Inflammatory macrophage treated with lipopolysaccharide for 1 hour (primary cell): Measurements from ENCODE around the gene RAX2.
"Not testable (repeated sequence)": the region's sequence is repeated elsewhere in the genome, so short reads cannot be mapped to it uniquely, and the experiment has no call there.

Experiments
- DNase-seq, 2 donors: peaks; one replicate each; pipeline ENCODE4 v3.0.0-alpha.2; 2020 to 2022

The RAX2 gene

GRCh38 chr19:3757705-3758104, 14.3 kb downstream of the RAX2 start:
- DNase-seq: not testable (repeated sequence)

GRCh38 chr19:3753631-3754410, 18.2 kb downstream of the RAX2 start:
- no peak for DNase-seq

- no peak for DNase-seq
Observed at GRCh38 chr19:3752492-3752891, 19.5 kb downstream of the RAX2 start.

- no peak for DNase-seq
Observed at GRCh38 chr19:3751236-3751635, 20.8 kb downstream of the RAX2 start.

- no peak for DNase-seq
Observed at GRCh38 chr19:3750211-3750610, 21.8 kb downstream of the RAX2 start.

GRCh38 chr19:3748965-3749364, 23.1 kb downstream of the RAX2 start:
- no peak for DNase-seq

- DNase-seq: no peak
Observed at GRCh38 chr19:3746371-3747056, 25.5 kb downstream of the RAX2 start.

- no peak for DNase-seq
Observed at GRCh38 chr19:3745363-3746045, 26.5 kb downstream of the RAX2 start.

- DNase-seq: peak in 1 of 2 donors; percentile 27
Observed at GRCh38 chr19:3743486-3743885, 28.5 kb downstream of the RAX2 start.

GRCh38 chr19:3740431-3740830, 31.6 kb downstream of the RAX2 start:
- no peak for DNase-seq

GRCh38 chr19:3738477-3739220, 33.4 kb downstream of the RAX2 start:
- DNase-seq: no peak

GRCh38 chr19:3737487-3738205, 34.4 kb downstream of the RAX2 start:
- DNase-seq: no peak

GRCh38 chr19:3736106-3736724, 35.8 kb downstream of the RAX2 start:
- no peak for DNase-seq

GRCh38 chr19:3734310-3734600, 37.8 kb downstream of the RAX2 start:
- DNase-seq: no peak

- no peak for DNase-seq
Observed at GRCh38 chr19:3733549-3734309, 38.3 kb downstream of the RAX2 start.

- no peak for DNase-seq
Observed at GRCh38 chr19:3732108-3732507, 39.9 kb downstream of the RAX2 start.

GRCh38 chr19:3730457-3730958, 41.5 kb downstream of the RAX2 start:
- no peak for DNase-seq

GRCh38 chr19:3725640-3726310, 46.3 kb downstream of the RAX2 start:
- no peak for DNase-seq

- no peak for DNase-seq
Observed at GRCh38 chr19:3725121-3725520, 46.9 kb downstream of the RAX2 start.

- DNase-seq: no peak
Observed at GRCh38 chr19:3723883-3724282, 48.1 kb downstream of the RAX2 start.

GRCh38 chr19:3723110-3723488, 48.9 kb downstream of the RAX2 start:
- no peak for DNase-seq
